GM12865 (cell line): Measurements from ENCODE around the gene EIF5A.

Experiments used
- DNase-seq: peaks from one replicate; pipeline ENCODE4 v3.0.0; 2010; ENCODE audit warnings: low read depth
- H3K4me3 ChIP-seq: 2 replicates; pipeline ENCODE4 v1.5.1; 2011; ENCODE audit warnings: mild to moderate bottlenecking, low read depth, low read length, control low read depth
- TF ChIP-seq, protein P1 (sequence below): IDR thresholded peaks from 2 replicates; pipeline ENCODE4 v1.5.1; 2011; ENCODE audit warnings: low read length, control low read depth, low read depth, inconsistent platforms; ENCODE audit not compliant: insufficient read depth; ENCODE audit errors: missing control alignments

The EIF5A gene

DNA sequence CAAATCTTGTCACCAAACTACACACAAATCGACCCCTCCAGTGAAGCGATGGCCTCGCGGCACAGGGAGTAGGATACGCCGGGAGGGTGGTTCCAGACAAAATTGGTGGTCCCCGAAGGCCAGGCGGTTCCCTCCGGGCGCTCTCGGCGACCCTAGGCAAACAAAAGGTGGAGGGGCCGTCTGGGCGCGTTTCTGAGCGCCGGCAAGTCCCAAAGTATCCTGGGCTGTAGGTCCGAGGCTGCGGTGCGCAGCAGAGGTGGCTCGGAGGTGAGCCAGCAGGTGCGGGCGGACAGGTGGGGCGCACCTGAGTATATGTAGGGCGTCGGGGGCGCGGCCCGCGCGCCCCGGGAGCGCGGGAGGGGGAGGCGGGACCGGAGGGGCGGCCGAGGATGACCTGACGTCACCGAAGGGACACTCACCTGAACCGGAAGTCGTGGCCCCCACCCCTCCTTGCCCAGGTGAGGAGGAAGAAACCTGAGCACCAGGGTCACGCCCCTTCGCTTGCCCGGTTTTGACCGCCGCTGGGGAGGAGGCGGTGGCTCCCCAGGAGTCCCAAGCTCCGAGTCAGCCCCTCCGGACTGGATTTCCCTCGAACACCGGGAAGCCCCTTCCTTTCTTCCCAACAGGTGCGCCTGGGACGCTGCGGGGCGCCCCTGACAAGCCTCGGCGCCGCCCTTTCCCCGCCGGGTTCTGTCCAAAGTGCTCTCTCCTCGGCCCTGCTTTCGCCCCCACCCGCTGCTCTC, 45.1 kb upstream of the EIF5A start, which contains the start of gene CLDN7:
Gene CLDN7, minus strand, starts transcription at position 287 of the 743 bp plus-strand sequence. CDS start 435 bp downstream, outside the sequence.
- TF ChIP-seq, protein P1, sequence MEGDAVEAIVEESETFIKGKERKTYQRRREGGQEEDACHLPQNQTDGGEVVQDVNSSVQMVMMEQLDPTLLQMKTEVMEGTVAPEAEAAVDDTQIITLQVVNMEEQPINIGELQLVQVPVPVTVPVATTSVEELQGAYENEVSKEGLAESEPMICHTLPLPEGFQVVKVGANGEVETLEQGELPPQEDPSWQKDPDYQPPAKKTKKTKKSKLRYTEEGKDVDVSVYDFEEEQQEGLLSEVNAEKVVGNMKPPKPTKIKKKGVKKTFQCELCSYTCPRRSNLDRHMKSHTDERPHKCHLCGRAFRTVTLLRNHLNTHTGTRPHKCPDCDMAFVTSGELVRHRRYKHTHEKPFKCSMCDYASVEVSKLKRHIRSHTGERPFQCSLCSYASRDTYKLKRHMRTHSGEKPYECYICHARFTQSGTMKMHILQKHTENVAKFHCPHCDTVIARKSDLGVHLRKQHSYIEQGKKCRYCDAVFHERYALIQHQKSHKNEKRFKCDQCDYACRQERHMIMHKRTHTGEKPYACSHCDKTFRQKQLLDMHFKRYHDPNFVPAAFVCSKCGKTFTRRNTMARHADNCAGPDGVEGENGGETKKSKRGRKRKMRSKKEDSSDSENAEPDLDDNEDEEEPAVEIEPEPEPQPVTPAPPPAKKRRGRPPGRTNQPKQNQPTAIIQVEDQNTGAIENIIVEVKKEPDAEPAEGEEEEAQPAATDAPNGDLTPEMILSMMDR = no peak
- no peak for DNase-seq

DNA sequence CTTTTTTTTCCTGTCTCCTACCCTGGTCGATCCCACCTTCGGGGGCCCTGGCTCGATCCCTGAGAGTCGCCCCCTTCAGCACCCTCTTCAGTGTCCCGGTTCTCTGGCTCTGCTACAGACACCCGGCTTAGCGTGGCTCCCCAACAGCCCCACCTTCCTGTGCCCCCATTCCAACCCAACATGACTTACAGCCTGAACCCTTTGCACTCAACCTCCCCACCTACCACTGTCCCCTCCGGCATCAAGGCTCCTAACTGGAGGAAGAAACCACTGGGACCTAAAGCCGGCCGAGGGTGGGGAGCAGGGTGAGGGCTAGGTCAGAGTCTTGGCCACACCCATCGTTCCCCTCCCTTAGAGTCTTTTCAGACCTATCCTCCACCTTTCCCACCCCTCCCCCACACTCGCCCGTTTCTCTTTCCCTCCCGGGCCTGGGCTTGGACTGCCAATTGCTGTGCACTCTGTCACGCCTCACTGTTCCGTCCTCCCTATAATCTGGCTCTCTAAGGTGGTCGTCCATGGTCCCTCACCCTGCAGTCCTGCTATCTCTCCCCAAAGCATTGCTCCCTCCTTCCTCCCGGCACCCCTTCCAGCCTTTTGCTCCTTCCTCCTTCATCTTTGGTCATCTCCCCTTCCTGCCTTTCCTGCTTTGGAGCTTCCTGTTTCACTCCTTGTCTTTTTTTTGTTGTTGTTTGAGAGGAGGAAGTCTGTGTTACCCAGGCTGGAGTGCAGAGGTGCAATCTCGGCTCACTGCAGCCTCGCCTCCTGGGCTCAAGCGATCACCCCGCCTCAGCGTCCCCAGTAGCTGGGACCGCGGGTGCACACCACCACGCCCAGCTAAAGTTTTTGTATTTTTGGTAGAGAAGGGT, 44.3 kb upstream of the EIF5A start:
- TF ChIP-seq, protein P1 = no peak
- DNase-seq = no peak
- no peak overlapping the region for H3K4me3 ChIP-seq

More for the DNA sequence above, 45.1 kb upstream of the EIF5A start, which contains the start of gene CLDN7:
- H3K4me3 ChIP-seq = peak within 1 kb of the TSS; percentile 57

DNA sequence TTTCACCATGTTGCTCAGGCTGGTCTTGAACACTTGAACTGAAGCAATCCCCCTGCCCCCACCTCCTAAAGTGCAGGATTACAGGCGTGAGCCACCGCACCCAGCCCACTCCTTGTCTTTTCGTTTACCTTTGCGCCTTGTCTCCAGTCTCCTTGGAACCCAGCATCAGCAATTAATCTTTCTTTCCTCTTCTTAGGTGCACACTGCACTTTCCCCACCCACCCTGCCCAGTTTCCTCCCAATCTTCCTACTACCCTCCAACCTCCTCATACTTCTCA, 43.7 kb upstream of the EIF5A start:
- no peak for DNase-seq
- TF ChIP-seq, protein P1 = no peak
- no peak overlapping the region for H3K4me3 ChIP-seq

DNA sequence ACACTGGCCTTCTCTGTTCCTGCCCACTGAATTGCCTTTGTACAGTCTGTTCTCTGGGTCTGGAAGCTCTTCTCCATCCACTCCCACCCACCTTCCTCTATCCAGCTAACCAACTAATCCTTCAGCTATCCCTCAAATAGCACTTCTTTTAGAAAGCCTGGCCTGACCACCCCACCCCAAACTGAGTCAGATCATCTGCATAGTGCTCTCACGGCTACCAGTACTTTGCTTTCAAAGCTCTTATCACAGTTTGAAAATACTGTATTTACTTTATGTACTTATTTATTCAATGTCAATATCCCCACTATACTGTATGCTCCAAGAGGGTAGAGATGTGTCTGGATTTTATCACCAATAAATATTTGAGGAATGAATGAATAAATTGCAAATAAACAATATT, 40.6 kb upstream of the EIF5A start:
- TF ChIP-seq, protein P1 = no peak

DNA sequence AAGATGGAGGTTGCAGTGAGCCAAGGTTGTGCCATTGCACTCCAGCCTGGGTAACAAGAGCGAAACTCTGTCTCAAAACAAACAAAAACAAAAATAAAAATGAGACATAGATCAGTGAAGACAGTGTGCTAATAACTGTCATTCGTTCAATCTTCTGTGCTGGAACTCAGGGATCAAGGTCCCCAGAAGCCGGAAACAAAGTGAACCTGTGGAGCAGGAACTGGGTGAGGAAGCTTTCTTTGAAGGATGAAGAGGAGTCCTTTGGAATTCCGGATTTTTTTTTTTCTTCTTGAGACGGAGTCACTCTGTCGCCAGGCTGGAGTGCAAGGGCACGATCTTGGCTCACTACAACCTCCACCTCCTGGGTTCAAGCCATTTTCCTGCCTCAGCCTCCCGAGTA, 28.0 kb upstream of the EIF5A start:
- no peak for DNase-seq
- H3K4me3 ChIP-seq = no peak overlapping the region
- TF ChIP-seq, protein P1 = no peak

More for the DNA sequence above, 40.6 kb upstream of the EIF5A start:
- no peak for DNase-seq
- H3K4me3 ChIP-seq = no peak overlapping the region

DNA sequence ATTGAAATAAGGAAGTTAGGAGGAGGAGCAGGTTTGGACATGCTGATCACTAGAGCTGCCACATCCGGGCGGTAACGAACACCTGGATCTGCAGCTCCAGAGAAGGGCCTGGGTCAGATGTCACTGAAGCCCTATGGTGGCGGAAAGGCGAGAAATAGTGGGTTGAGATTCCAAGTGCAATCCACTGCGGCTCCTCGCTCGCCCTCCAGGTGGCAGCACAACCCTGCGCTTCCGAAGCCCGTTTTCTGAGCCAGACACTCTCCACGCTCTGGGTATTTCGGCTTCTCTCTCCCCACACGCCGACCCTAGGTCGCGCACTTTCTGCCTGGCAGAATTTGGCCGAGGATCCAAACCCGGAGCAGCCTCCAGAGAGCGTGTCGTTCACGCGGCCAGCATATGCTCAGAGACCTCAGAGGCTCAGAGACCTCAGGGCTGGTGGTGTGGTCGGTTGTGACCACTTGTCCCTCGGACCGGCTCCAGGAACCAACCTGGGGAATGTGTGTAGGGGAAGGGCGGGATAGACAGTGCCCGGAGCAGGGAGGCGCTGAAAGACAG, 26.8 kb upstream of the EIF5A start:
- TF ChIP-seq, protein P1 = peak; percentile 61

More for the DNA sequence above, 26.8 kb upstream of the EIF5A start:
- peak; percentile 73 for DNase-seq
- H3K4me3 ChIP-seq = peak overlapping the region; percentile 63
